ENCODE measurements around the gene ZC3H18. TPM values are rescaled to one million over a fixed set of nuclear protein-coding genes. Genes with fewer than 3 reads are reported as not detected.

Gene ZC3H18
- total and polyA plus RNA-seq, 2 donors (not counting 1 experiment from before 2014, with no cell fraction given), result 7.9 to 9.4 TPM

GRCh38 chr16:88569614-88569984 lies 604 bp upstream of the ZC3H18 start:
- H3K79me2 ChIP-seq (ENCODE audit: control insufficient read depth, insufficient read depth, low read length), result peaks cover 36% of the 10 kb centered on the region
- TF ChIP-seq CTCF (conservative IDR thresholded peaks at IDR 0.05 in 1 of 2, IDR thresholded peaks at IDR 0.05 in 1 of 2; ENCODE audit: low read depth in 1 of 2, low read length in 2 of 2) (no peak), EZH2 (IDR thresholded peaks at IDR 0.05; ENCODE audit: low read length, missing control alignments) (no peak)
- peak overlapping the region; percentile 77 for H3K9ac ChIP-seq (ENCODE audit: insufficient read depth, low read length)
- no peaks in the 10 kb centered on the region for H3K27me3 ChIP-seq (ENCODE audit: control insufficient read depth, insufficient read depth, low read length)
- H3K4me1 ChIP-seq (ENCODE audit: control insufficient read depth, extremely low read depth, insufficient read depth, low read length), result peaks cover 14% of the 10 kb centered on the region
- H4K20me1 ChIP-seq (ENCODE audit: control insufficient read depth, extremely low read depth, insufficient read depth, low read length), result no peaks in the 10 kb centered on the region
- H2AFZ ChIP-seq (ENCODE audit: low read length), result peak overlapping the region; percentile 79
- H3K36me3 ChIP-seq (ENCODE audit: control insufficient read depth, insufficient read depth, low read length), result peaks cover 3% of the 10 kb centered on the region
- peak overlapping the region; percentile 63 for H3K27ac ChIP-seq (ENCODE audit: insufficient read depth, low read length)
- H3K4me3 ChIP-seq (replicated peaks in 1 of 4; ENCODE audit: control extremely low read depth in 1 of 4, insufficient read depth in 1 of 4, low read depth in 3 of 4, low read length in 4 of 4), result peak overlapping the region; percentile 61 to 84 (median 69)
- H3K4me2 ChIP-seq (ENCODE audit: extremely low read depth, insufficient read depth, low read length), result peak overlapping the region; percentile 98
- peak in 1 of 2 donors; percentile 4 for DNase-seq (ENCODE audit: low read depth in 2 of 2)
- H3K9me3 ChIP-seq (ENCODE audit: control insufficient read depth, insufficient read depth, low read depth, low read length), result no peaks in the 10 kb centered on the region

- no peaks in the 10 kb centered on the region for H3K27me3 ChIP-seq (ENCODE audit: control insufficient read depth, insufficient read depth, low read length)
- peak overlapping the region; percentile 84 to 93 (median 90) for H3K4me3 ChIP-seq (replicated peaks in 1 of 4; ENCODE audit: control extremely low read depth in 1 of 4, insufficient read depth in 1 of 4, low read depth in 3 of 4, low read length in 4 of 4)
- TF ChIP-seq EZH2 (IDR thresholded peaks at IDR 0.05; ENCODE audit: low read length, missing control alignments) (no peak), CTCF (conservative IDR thresholded peaks at IDR 0.05 in 1 of 2, IDR thresholded peaks at IDR 0.05 in 1 of 2; ENCODE audit: low read depth in 1 of 2, low read length in 2 of 2) (no peak)
- DNase-seq (ENCODE audit: low read depth in 2 of 2), result peak in 1 of 2 donors; percentile 4
- peaks cover 3% of the 10 kb centered on the region for H3K36me3 ChIP-seq (ENCODE audit: control insufficient read depth, insufficient read depth, low read length)
- H3K9me3 ChIP-seq (ENCODE audit: control insufficient read depth, insufficient read depth, low read depth, low read length), result no peaks in the 10 kb centered on the region
- H3K4me2 ChIP-seq (ENCODE audit: extremely low read depth, insufficient read depth, low read length), result peak overlapping the region; percentile 98
- no peak overlapping the region for H2AFZ ChIP-seq (ENCODE audit: low read length)
- no peaks in the 10 kb centered on the region for H4K20me1 ChIP-seq (ENCODE audit: control insufficient read depth, extremely low read depth, insufficient read depth, low read length)
- peak overlapping the region; percentile 90 for H3K9ac ChIP-seq (ENCODE audit: insufficient read depth, low read length)
- H3K4me1 ChIP-seq (ENCODE audit: control insufficient read depth, extremely low read depth, insufficient read depth, low read length), result peaks cover 14% of the 10 kb centered on the region
- H3K79me2 ChIP-seq (ENCODE audit: control insufficient read depth, insufficient read depth, low read length), result peaks cover 41% of the 10 kb centered on the region
- peak overlapping the region; percentile 80 for H3K27ac ChIP-seq (ENCODE audit: insufficient read depth, low read length)
These were observed 489 bp downstream of the ZC3H18 start for GRCh38 chr16:88570691-88571092.

GRCh38 chr16:88575251-88575650 lies 5.0 kb downstream of the ZC3H18 start:
- H2AFZ ChIP-seq (ENCODE audit: low read length), result no peak overlapping the region
- no peak overlapping the region for H3K4me2 ChIP-seq (ENCODE audit: extremely low read depth, insufficient read depth, low read length)
- DNase-seq (ENCODE audit: low read depth in 2 of 2), result no peak
- H3K27ac ChIP-seq (ENCODE audit: insufficient read depth, low read length), result no peak overlapping the region
- H3K9ac ChIP-seq (ENCODE audit: insufficient read depth, low read length), result no peak overlapping the region
- H3K36me3 ChIP-seq (ENCODE audit: control insufficient read depth, insufficient read depth, low read length), result peaks cover 11% of the 10 kb centered on the region
- no peaks in the 10 kb centered on the region for H3K9me3 ChIP-seq (ENCODE audit: control insufficient read depth, insufficient read depth, low read depth, low read length)
- no peaks in the 10 kb centered on the region for H4K20me1 ChIP-seq (ENCODE audit: control insufficient read depth, extremely low read depth, insufficient read depth, low read length)
- peaks cover 61% of the 10 kb centered on the region for H3K79me2 ChIP-seq (ENCODE audit: control insufficient read depth, insufficient read depth, low read length)
- H3K4me3 ChIP-seq (replicated peaks in 1 of 4; ENCODE audit: control extremely low read depth in 1 of 4, insufficient read depth in 1 of 4, low read depth in 3 of 4, low read length in 4 of 4), result no peak overlapping the region
- H3K27me3 ChIP-seq (ENCODE audit: control insufficient read depth, insufficient read depth, low read length), result no peaks in the 10 kb centered on the region
- H3K4me1 ChIP-seq (ENCODE audit: control insufficient read depth, extremely low read depth, insufficient read depth, low read length), result peaks cover 6% of the 10 kb centered on the region
- TF ChIP-seq EZH2 (IDR thresholded peaks at IDR 0.05; ENCODE audit: low read length, missing control alignments) (no peak), CTCF (conservative IDR thresholded peaks at IDR 0.05 in 1 of 2, IDR thresholded peaks at IDR 0.05 in 1 of 2; ENCODE audit: low read depth in 1 of 2, low read length in 2 of 2) (no peak)
